SK-N-SH treated with all-trans-retinoic acid at 6 μM for 48 hours (cell line): ENCODE measurements around the gene CHRM1.

ENCODE experiments used
- ATAC-seq: fragments of 200-7000 bp; cut with Tn5 transposase; 3 replicates; pipeline ENCODE4 v1.9.1; 2020; ENCODE audit warnings: mild to moderate bottlenecking, moderate library complexity
- ARNTL ChIP-seq: fragments of 450-650 bp; formaldehyde crosslinking; IDR thresholded peaks from 2 replicates; pipeline ENCODE4 v1.5.0; 2020; ENCODE audit warnings: low read depth, mild to moderate bottlenecking, moderate library complexity, borderline replicate concordance
- BACH2 ChIP-seq: fragments of 250-450 bp; sonication (Bioruptor Pico); IDR thresholded peaks from 2 replicates; pipeline ENCODE4 v1.9.0; 2021; ENCODE audit warnings: mild to moderate bottlenecking, borderline replicate concordance
- CSDC2 ChIP-seq: fragments of 250-450 bp; sonication (Bioruptor Pico); IDR thresholded peaks from 2 replicates; pipeline ENCODE4 v1.5.0; 2020; ENCODE audit warnings: mild to moderate bottlenecking, moderate library complexity
- ESRRG ChIP-seq: fragments of 250-450 bp; sonication (Bioruptor Pico); IDR thresholded peaks from 2 replicates; pipeline ENCODE4 v1.6.1; 2021; ENCODE audit warnings: mild to moderate bottlenecking
- GLIS3 ChIP-seq: fragments of 250-450 bp; sonication (Bioruptor Pico); IDR thresholded peaks from 2 replicates; pipeline ENCODE4 v1.5.0; 2020; ENCODE audit warnings: mild to moderate bottlenecking, moderate library complexity
- ISL1 ChIP-seq: fragments of 250-450 bp; sonication (Bioruptor Pico); IDR thresholded peaks from 2 replicates; pipeline ENCODE4 v2.1.2; 2022; ENCODE audit warnings: mild to moderate bottlenecking, moderate library complexity
- OSR1 ChIP-seq: fragments of 250-450 bp; sonication (Bioruptor Pico); IDR thresholded peaks from 2 replicates; pipeline ENCODE4 v1.8.0; 2022; ENCODE audit warnings: moderate library complexity, mild to moderate bottlenecking, inconsistent platforms
- PPARA ChIP-seq: fragments of 250-450 bp; sonication (Bioruptor Pico); IDR thresholded peaks from 2 replicates; pipeline ENCODE4 v1.5.0; 2020; ENCODE audit warnings: mild to moderate bottlenecking, borderline replicate concordance
- RARB ChIP-seq: fragments of 250-450 bp; sonication (Bioruptor Pico); IDR thresholded peaks from 2 replicates; pipeline ENCODE4 v1.8.0; 2021; ENCODE audit warnings: mild to moderate bottlenecking, moderate library complexity
- SNAI2 ChIP-seq: fragments of 250-450 bp; sonication (Bioruptor Pico); IDR thresholded peaks from 2 replicates; pipeline ENCODE4 v1.5.0; 2020; ENCODE audit warnings: mild to moderate bottlenecking, moderate library complexity
- TCF4 ChIP-seq: fragments of 250-450 bp; sonication (Bioruptor Pico); IDR thresholded peaks from 2 replicates; pipeline ENCODE4 v1.8.0; 2021; ENCODE audit warnings: mild to moderate bottlenecking, moderate library complexity, borderline replicate concordance
- TOX ChIP-seq: fragments of 250-450 bp; sonication (Bioruptor Pico); IDR thresholded peaks from 2 replicates; pipeline ENCODE4 v1.8.0; 2021; ENCODE audit warnings: mild to moderate bottlenecking, moderate library complexity, borderline replicate concordance
- ZC3H10 ChIP-seq: fragments of 250-450 bp; sonication (Bioruptor Pico); IDR thresholded peaks from 2 replicates; pipeline ENCODE4 v1.5.1; 2021; ENCODE audit warnings: mild to moderate bottlenecking, moderate library complexity
- ZFP3 ChIP-seq: fragments of 250-450 bp; sonication (Bioruptor Pico); IDR thresholded peaks from 2 replicates; pipeline ENCODE4 v1.5.0; 2020; ENCODE audit warnings: mild to moderate bottlenecking, moderate library complexity
- ZFP30 ChIP-seq: fragments of 450-650 bp; formaldehyde crosslinking; IDR thresholded peaks from 2 replicates; pipeline ENCODE4 v1.5.0; 2022; ENCODE audit warnings: mild to moderate bottlenecking, moderate library complexity
- ZNF565 ChIP-seq: fragments of 450-650 bp; formaldehyde crosslinking; conservative IDR thresholded peaks from 2 replicates; pipeline ENCODE4 v1.5.0; 2020; ENCODE audit warnings: low read depth, mild to moderate bottlenecking, moderate library complexity
- ZNF70 ChIP-seq: fragments of 450-650 bp; formaldehyde crosslinking; IDR thresholded peaks from 2 replicates; pipeline ENCODE4 v1.5.0; 2020; ENCODE audit warnings: mild to moderate bottlenecking, moderate library complexity
- ZNF8 ChIP-seq: fragments of 450-650 bp; formaldehyde crosslinking; IDR thresholded peaks from 2 replicates; pipeline ENCODE4 v1.5.0; 2020; ENCODE audit warnings: mild to moderate bottlenecking, moderate library complexity
- TF ChIP-seq, protein P1 (sequence below): fragments of 250-450 bp; sonication (Bioruptor Pico); IDR thresholded peaks from 2 replicates; pipeline ENCODE4 v1.5.1; 2021; ENCODE audit warnings: mild to moderate bottlenecking, moderate library complexity
- TF ChIP-seq, protein P2 (sequence below): fragments of 250-450 bp; sonication (Bioruptor Pico); IDR thresholded peaks from 2 replicates; pipeline ENCODE4 v1.8.0; 2021; ENCODE audit warnings: low read depth, mild to moderate bottlenecking, moderate library complexity, borderline replicate concordance
- TF ChIP-seq, protein P3 (sequence below): fragments of 250-450 bp; sonication (Bioruptor Pico); IDR thresholded peaks from 2 replicates; pipeline ENCODE4 v1.5.0; 2020; ENCODE audit warnings: mild to moderate bottlenecking, moderate library complexity
- TF ChIP-seq, protein P4 (sequence below): fragments of 250-450 bp; sonication (Bioruptor Pico); IDR thresholded peaks from 2 replicates; pipeline ENCODE4 v1.5.1; 2020; ENCODE audit warnings: low read depth, mild to moderate bottlenecking, moderate library complexity
- TF ChIP-seq, protein P5 (sequence below): fragments of 250-450 bp; sonication (Bioruptor Pico); IDR thresholded peaks from 2 replicates; pipeline ENCODE4 v1.8.0; 2020; ENCODE audit warnings: mild to moderate bottlenecking, moderate library complexity, borderline replicate concordance

CHRM1 gene

DNA sequence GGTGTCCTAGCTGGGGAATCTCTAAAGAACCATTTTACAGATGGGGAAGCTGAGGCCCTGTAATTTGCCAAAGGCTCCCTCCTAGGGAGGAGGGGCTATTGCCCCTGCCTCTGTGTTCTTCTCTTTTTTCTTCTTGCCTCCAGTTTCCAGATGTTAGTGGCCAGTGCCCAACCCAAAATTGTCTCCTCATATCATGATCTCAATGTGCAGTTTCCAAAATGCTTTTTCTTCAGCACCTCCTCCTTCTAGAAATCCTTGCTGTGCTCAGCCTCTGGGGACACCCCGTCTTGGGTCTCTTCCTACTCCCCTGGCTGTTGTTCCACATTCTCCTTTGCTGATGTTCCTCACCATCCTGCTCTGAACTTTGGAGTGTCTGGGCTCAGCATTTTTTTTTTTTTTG lies 9.5 kb upstream of the CHRM1 start:
- ATAC-seq: no peak

DNA sequence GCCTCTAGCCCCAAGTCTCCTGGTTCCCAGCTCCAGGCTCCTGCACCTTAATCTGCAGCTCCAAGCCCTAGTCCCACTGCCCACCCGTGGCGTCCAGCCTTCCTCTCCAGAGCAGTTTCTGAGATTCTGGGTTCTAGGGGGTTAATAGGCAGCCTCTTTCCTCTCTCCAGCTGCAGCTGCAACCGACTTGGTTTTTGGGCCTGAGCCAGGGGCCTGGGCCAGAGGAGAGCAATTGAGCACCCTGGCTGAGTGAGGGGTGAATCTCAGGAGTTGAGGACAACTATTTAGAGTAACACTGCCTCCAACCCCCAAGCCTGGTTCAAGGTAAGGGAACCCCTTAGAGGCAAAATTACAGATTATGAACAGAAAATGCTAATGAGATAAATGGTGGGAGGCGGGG lies 9.0 kb upstream of the CHRM1 start:
- no peak for ATAC-seq
- TF ChIP-seq TOX (no peak), GLIS3 (CRISPR knock-in tag) (no peak), ZNF8 (CRISPR knock-in tag) (no peak), ZNF565 (CRISPR knock-in tag) (no peak), ZC3H10 (CRISPR knock-in tag) (no peak), ZFP30 (CRISPR knock-in tag) (no peak), ISL1 (CRISPR knock-in tag) (no peak), ZNF70 (CRISPR knock-in tag) (no peak), OSR1 (CRISPR knock-in tag) (no peak), ESRRG (CRISPR knock-in tag) (no peak), TCF4 (no peak), ZFP3 (no peak), CSDC2 (CRISPR knock-in tag) (no peak), PPARA (no peak)
- TF ChIP-seq, protein P1, sequence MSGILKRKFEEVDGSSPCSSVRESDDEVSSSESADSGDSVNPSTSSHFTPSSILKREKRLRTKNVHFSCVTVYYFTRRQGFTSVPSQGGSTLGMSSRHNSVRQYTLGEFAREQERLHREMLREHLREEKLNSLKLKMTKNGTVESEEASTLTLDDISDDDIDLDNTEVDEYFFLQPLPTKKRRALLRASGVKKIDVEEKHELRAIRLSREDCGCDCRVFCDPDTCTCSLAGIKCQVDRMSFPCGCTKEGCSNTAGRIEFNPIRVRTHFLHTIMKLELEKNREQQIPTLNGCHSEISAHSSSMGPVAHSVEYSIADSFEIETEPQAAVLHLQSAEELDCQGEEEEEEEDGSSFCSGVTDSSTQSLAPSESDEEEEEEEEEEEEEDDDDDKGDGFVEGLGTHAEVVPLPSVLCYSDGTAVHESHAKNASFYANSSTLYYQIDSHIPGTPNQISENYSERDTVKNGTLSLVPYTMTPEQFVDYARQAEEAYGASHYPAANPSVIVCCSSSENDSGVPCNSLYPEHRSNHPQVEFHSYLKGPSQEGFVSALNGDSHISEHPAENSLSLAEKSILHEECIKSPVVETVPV (CRISPR knock-in tag): no peak
- TF ChIP-seq, protein P2, sequence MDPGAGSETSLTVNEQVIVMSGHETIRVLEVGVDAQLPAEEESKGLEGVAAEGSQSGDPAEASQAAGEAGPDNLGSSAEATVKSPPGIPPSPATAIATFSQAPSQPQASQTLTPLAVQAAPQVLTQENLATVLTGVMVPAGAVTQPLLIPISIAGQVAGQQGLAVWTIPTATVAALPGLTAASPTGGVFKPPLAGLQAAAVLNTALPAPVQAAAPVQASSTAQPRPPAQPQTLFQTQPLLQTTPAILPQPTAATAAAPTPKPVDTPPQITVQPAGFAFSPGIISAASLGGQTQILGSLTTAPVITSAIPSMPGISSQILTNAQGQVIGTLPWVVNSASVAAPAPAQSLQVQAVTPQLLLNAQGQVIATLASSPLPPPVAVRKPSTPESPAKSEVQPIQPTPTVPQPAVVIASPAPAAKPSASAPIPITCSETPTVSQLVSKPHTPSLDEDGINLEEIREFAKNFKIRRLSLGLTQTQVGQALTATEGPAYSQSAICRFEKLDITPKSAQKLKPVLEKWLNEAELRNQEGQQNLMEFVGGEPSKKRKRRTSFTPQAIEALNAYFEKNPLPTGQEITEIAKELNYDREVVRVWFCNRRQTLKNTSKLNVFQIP (CRISPR knock-in tag): no peak

More for the DNA sequence above, 9.5 kb upstream of the CHRM1 start:
- no peak for TF ChIP-seq ZFP3
- TF ChIP-seq, protein P3, sequence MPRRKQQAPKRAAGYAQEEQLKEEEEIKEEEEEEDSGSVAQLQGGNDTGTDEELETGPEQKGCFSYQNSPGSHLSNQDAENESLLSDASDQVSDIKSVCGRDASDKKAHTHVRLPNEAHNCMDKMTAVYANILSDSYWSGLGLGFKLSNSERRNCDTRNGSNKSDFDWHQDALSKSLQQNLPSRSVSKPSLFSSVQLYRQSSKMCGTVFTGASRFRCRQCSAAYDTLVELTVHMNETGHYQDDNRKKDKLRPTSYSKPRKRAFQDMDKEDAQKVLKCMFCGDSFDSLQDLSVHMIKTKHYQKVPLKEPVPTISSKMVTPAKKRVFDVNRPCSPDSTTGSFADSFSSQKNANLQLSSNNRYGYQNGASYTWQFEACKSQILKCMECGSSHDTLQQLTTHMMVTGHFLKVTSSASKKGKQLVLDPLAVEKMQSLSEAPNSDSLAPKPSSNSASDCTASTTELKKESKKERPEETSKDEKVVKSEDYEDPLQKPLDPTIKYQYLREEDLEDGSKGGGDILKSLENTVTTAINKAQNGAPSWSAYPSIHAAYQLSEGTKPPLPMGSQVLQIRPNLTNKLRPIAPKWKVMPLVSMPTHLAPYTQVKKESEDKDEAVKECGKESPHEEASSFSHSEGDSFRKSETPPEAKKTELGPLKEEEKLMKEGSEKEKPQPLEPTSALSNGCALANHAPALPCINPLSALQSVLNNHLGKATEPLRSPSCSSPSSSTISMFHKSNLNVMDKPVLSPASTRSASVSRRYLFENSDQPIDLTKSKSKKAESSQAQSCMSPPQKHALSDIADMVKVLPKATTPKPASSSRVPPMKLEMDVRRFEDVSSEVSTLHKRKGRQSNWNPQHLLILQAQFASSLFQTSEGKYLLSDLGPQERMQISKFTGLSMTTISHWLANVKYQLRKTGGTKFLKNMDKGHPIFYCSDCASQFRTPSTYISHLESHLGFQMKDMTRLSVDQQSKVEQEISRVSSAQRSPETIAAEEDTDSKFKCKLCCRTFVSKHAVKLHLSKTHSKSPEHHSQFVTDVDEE: no peak
- no peak for TF ChIP-seq OSR1 (CRISPR knock-in tag)
- no peak for TF ChIP-seq ZC3H10 (CRISPR knock-in tag)
- no peak for TF ChIP-seq ZNF565 (CRISPR knock-in tag)
- no peak for TF ChIP-seq PPARA
- TF ChIP-seq, protein P4, sequence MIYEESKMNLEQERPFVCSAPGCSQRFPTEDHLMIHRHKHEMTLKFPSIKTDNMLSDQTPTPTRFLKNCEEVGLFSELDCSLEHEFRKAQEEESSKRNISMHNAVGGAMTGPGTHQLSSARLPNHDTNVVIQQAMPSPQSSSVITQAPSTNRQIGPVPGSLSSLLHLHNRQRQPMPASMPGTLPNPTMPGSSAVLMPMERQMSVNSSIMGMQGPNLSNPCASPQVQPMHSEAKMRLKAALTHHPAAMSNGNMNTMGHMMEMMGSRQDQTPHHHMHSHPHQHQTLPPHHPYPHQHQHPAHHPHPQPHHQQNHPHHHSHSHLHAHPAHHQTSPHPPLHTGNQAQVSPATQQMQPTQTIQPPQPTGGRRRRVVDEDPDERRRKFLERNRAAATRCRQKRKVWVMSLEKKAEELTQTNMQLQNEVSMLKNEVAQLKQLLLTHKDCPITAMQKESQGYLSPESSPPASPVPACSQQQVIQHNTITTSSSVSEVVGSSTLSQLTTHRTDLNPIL: no peak
- TF ChIP-seq ESRRG (CRISPR knock-in tag): no peak
- no peak for TF ChIP-seq ARNTL (CRISPR knock-in tag)
- no peak for TF ChIP-seq BACH2 (CRISPR knock-in tag)
- TF ChIP-seq SNAI2 (CRISPR knock-in tag): no peak
- no peak for TF ChIP-seq RARB (CRISPR knock-in tag)
- TF ChIP-seq, protein P1 (CRISPR knock-in tag): no peak
- no peak for TF ChIP-seq TOX
- no peak for TF ChIP-seq ISL1 (CRISPR knock-in tag)
- TF ChIP-seq ZFP30 (CRISPR knock-in tag): no peak
- TF ChIP-seq, protein P5, sequence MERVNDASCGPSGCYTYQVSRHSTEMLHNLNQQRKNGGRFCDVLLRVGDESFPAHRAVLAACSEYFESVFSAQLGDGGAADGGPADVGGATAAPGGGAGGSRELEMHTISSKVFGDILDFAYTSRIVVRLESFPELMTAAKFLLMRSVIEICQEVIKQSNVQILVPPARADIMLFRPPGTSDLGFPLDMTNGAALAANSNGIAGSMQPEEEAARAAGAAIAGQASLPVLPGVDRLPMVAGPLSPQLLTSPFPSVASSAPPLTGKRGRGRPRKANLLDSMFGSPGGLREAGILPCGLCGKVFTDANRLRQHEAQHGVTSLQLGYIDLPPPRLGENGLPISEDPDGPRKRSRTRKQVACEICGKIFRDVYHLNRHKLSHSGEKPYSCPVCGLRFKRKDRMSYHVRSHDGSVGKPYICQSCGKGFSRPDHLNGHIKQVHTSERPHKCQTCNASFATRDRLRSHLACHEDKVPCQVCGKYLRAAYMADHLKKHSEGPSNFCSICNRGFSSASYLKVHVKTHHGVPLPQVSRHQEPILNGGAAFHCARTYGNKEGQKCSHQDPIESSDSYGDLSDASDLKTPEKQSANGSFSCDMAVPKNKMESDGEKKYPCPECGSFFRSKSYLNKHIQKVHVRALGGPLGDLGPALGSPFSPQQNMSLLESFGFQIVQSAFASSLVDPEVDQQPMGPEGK (CRISPR knock-in tag): no peak
- TF ChIP-seq, protein P2 (CRISPR knock-in tag): no peak
